HepG2 (cell line): Measurements from ENCODE around the gene TARS3.

Source experiments
- ELF1 ChIP-seq: sonication (generic); formaldehyde crosslinking; IDR thresholded peaks from 2 replicates; pipeline ENCODE4 v1.4.0; 2020; ENCODE audit warnings: missing genetic modification reagents
- EZH2 ChIP-seq: conservative IDR thresholded peaks from 2 replicates; pipeline ENCODE4 v1.6.1; 2012; ENCODE audit warnings: mild to moderate bottlenecking, low read depth, low read length, moderate library complexity
- TF ChIP-seq, protein P1 (sequence below): sonication (generic); formaldehyde crosslinking; IDR thresholded peaks from 2 replicates; pipeline ENCODE4 v1.5.0; 2020; ENCODE audit warnings: mild to moderate bottlenecking, missing genetic modification reagents, moderate library complexity

GRCh38 chr15:101676921-101677329 is 47.3 kb downstream of the TARS3 start:
- TF ChIP-seq, protein P1, sequence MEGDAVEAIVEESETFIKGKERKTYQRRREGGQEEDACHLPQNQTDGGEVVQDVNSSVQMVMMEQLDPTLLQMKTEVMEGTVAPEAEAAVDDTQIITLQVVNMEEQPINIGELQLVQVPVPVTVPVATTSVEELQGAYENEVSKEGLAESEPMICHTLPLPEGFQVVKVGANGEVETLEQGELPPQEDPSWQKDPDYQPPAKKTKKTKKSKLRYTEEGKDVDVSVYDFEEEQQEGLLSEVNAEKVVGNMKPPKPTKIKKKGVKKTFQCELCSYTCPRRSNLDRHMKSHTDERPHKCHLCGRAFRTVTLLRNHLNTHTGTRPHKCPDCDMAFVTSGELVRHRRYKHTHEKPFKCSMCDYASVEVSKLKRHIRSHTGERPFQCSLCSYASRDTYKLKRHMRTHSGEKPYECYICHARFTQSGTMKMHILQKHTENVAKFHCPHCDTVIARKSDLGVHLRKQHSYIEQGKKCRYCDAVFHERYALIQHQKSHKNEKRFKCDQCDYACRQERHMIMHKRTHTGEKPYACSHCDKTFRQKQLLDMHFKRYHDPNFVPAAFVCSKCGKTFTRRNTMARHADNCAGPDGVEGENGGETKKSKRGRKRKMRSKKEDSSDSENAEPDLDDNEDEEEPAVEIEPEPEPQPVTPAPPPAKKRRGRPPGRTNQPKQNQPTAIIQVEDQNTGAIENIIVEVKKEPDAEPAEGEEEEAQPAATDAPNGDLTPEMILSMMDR (CRISPR knock-in tag) = no peak
- TF ChIP-seq ELF1 (CRISPR knock-in tag) = no peak
- no peak for TF ChIP-seq EZH2
